ENCODE results near the gene TRAIP.
"Not testable (repeated sequence)": the region's sequence is repeated elsewhere in the genome, so short reads cannot be mapped to it uniquely, and the experiment has no call there.

The TRAIP gene

GRCh38 chr3:49782277-49782676 lies 74.1 kb downstream of the TRAIP start:
- not testable (repeated sequence) for H3K4me3 ChIP-seq (ENCODE audit: low read depth in 1 of 2, low read length in 2 of 2); H3K9ac ChIP-seq (ENCODE audit: low read depth in 1 of 2, low read length in 2 of 2); H3K9me3 ChIP-seq (ENCODE audit: control insufficient read depth in 1 of 2, low read length in 2 of 2); H3K27ac ChIP-seq (ENCODE audit: low read depth, low read length); H3K27me3 ChIP-seq (ENCODE audit: control insufficient read depth in 1 of 2, insufficient read depth in 2 of 2, low read length in 2 of 2); H3K36me3 ChIP-seq (ENCODE audit: control insufficient read depth in 1 of 2, insufficient read depth in 2 of 2, low read length in 2 of 2)
- peaks cover 6 to 19% of the 10 kb centered on the region in 2 donors for H3K4me1 ChIP-seq (ENCODE audit: control insufficient read depth in 1 of 2, insufficient read depth in 2 of 2, low read length in 2 of 2)

- Histone ChIP-seq H3K27ac (ENCODE audit: low read depth, low read length) (no peak overlapping the region), H3K4me1 (ENCODE audit: control insufficient read depth in 1 of 2, insufficient read depth in 2 of 2, low read length in 2 of 2) (peaks cover 0 to 13% of the 10 kb centered on the region in 2 donors), H3K27me3 (ENCODE audit: control insufficient read depth in 1 of 2, insufficient read depth in 2 of 2, low read length in 2 of 2) (no peaks in the 10 kb centered on the region), H3K4me3 (ENCODE audit: low read depth in 1 of 2, low read length in 2 of 2) (no peak overlapping the region), H3K9ac (ENCODE audit: low read depth in 1 of 2, low read length in 2 of 2) (no peak overlapping the region), H3K9me3 (ENCODE audit: control insufficient read depth in 1 of 2, low read length in 2 of 2) (no peaks in the 10 kb centered on the region), H3K36me3 (ENCODE audit: control insufficient read depth in 1 of 2, insufficient read depth in 2 of 2, low read length in 2 of 2) (peaks cover 0 to 7% of the 10 kb centered on the region in 2 donors)
These were observed 74.8 kb downstream of the TRAIP start for GRCh38 chr3:49781415-49782199.

- not testable (repeated sequence) for H3K27ac ChIP-seq (ENCODE audit: low read depth, low read length); H3K9me3 ChIP-seq (ENCODE audit: control insufficient read depth in 1 of 2, low read length in 2 of 2); H3K27me3 ChIP-seq (ENCODE audit: control insufficient read depth in 1 of 2, insufficient read depth in 2 of 2, low read length in 2 of 2); H3K4me3 ChIP-seq (ENCODE audit: low read depth in 1 of 2, low read length in 2 of 2); H3K36me3 ChIP-seq (ENCODE audit: control insufficient read depth in 1 of 2, insufficient read depth in 2 of 2, low read length in 2 of 2); H3K9ac ChIP-seq (ENCODE audit: low read depth in 1 of 2, low read length in 2 of 2)
- H3K4me1 ChIP-seq (ENCODE audit: control insufficient read depth in 1 of 2, insufficient read depth in 2 of 2, low read length in 2 of 2): peaks cover 0 to 13% of the 10 kb centered on the region in 2 donors
These were observed 75.4 kb downstream of the TRAIP start for GRCh38 chr3:49780975-49781365.

GRCh38 chr3:49780080-49780974 lies 76.0 kb downstream of the TRAIP start:
- Histone ChIP-seq H3K27ac (ENCODE audit: low read depth, low read length) (no peak overlapping the region), H3K4me3 (ENCODE audit: low read depth in 1 of 2, low read length in 2 of 2) (no peak overlapping the region), H3K36me3 (ENCODE audit: control insufficient read depth in 1 of 2, insufficient read depth in 2 of 2, low read length in 2 of 2) (peaks cover 0 to 7% of the 10 kb centered on the region in 2 donors), H3K4me1 (ENCODE audit: control insufficient read depth in 1 of 2, insufficient read depth in 2 of 2, low read length in 2 of 2) (peaks cover 0 to 11% of the 10 kb centered on the region in 2 donors), H3K9me3 (ENCODE audit: control insufficient read depth in 1 of 2, low read length in 2 of 2) (no peaks in the 10 kb centered on the region), H3K9ac (ENCODE audit: low read depth in 1 of 2, low read length in 2 of 2) (no peak overlapping the region), H3K27me3 (ENCODE audit: control insufficient read depth in 1 of 2, insufficient read depth in 2 of 2, low read length in 2 of 2) (no peaks in the 10 kb centered on the region)

GRCh38 chr3:49779358-49780079 lies 76.8 kb downstream of the TRAIP start:
- Histone ChIP-seq H3K9me3 (ENCODE audit: control insufficient read depth in 1 of 2, low read length in 2 of 2) (no peaks in the 10 kb centered on the region), H3K4me3 (ENCODE audit: low read depth in 1 of 2, low read length in 2 of 2) (no peak overlapping the region), H3K27ac (ENCODE audit: low read depth, low read length) (no peak overlapping the region), H3K36me3 (ENCODE audit: control insufficient read depth in 1 of 2, insufficient read depth in 2 of 2, low read length in 2 of 2) (peaks cover 0 to 10% of the 10 kb centered on the region in 2 donors), H3K9ac (ENCODE audit: low read depth in 1 of 2, low read length in 2 of 2) (no peak overlapping the region), H3K4me1 (ENCODE audit: control insufficient read depth in 1 of 2, insufficient read depth in 2 of 2, low read length in 2 of 2) (peaks cover 0 to 6% of the 10 kb centered on the region in 2 donors), H3K27me3 (ENCODE audit: control insufficient read depth in 1 of 2, insufficient read depth in 2 of 2, low read length in 2 of 2) (no peaks in the 10 kb centered on the region)
